ENCODE results near the gene COL4A4. TPM values are rescaled to one million over a fixed set of nuclear protein-coding genes. Genes with fewer than 3 reads are reported as not detected.

COL4A4 gene
- total and polyA plus RNA-seq, 2 of the 4 experiments (the other 2 are of a cell fraction) = 0.02 TPM; not detected in 1

GRCh38 chr2:227035711-227036367 is 128.2 kb downstream of the COL4A4 start:
- Histone ChIP-seq H3K4me2 (ENCODE audit: low read depth, low read length) (no peak overlapping the region), H3K9ac (ENCODE audit: low read depth, low read length) (no peak overlapping the region), H3K36me3 (ENCODE audit: control insufficient read depth, insufficient read depth, low read length) (no peaks in the 10 kb centered on the region), H3K79me1 (ENCODE audit: low read depth in 1 of 2, low read length in 2 of 2) (no peaks in the 10 kb centered on the region), H3K18ac (ENCODE audit: low read depth, low read length) (no peak overlapping the region), H2BK15ac (ENCODE audit: low read depth, low read length) (no peak overlapping the region), H4K91ac (ENCODE audit: insufficient read depth, low read depth, low read length) (no peak overlapping the region), H3K27me3 (ENCODE audit: control insufficient read depth, insufficient read depth, low read length) (peaks cover 7% of the 10 kb centered on the region), H3K9me1 (ENCODE audit: insufficient read depth, low read length) (no peaks in the 10 kb centered on the region), H2AK5ac (ENCODE audit: low read depth, low read length) (no peak overlapping the region), H3K27ac (ENCODE audit: insufficient read depth, low read length) (no peak overlapping the region), H2AK9ac (replicated peaks; ENCODE audit: low read depth, low read length, poor library complexity) (no peak overlapping the region), H2BK20ac (ENCODE audit: low read depth, low read length) (no peak overlapping the region), H3K4ac (ENCODE audit: low read depth, low read length) (no peak overlapping the region), H3K56ac (ENCODE audit: extremely low read depth, insufficient read depth, low read length) (no peak overlapping the region), H2BK5ac (ENCODE audit: low read depth, low read length, poor library complexity, severe bottlenecking) (no peak overlapping the region), H4K20me1 (ENCODE audit: insufficient read depth, low read length) (no peaks in the 10 kb centered on the region), H3K14ac (replicated peaks; ENCODE audit: low read depth, low read length) (no peak overlapping the region), H3K9me3 (ENCODE audit: control insufficient read depth, insufficient read depth, low read length) (no peaks in the 10 kb centered on the region), H4K5ac (ENCODE audit: low read depth, low read length) (no peak overlapping the region), H3K4me3 (ENCODE audit: insufficient read depth, low read depth, low read length) (no peak overlapping the region), H2AFZ (replicated peaks; ENCODE audit: low read length, poor library complexity) (no peak overlapping the region), H4K8ac (ENCODE audit: low read depth in 2 of 2, low read length in 2 of 2) (no peak overlapping the region), H3K23ac (ENCODE audit: low read depth, low read length) (no peak overlapping the region), H3K4me1 (ENCODE audit: control insufficient read depth, insufficient read depth, low read length) (no peaks in the 10 kb centered on the region), H2BK120ac (ENCODE audit: low read depth, low read length) (no peak overlapping the region)
- CTCF ChIA-PET = interaction anchor here (0.9 kb wide), 1 partner anchor 10 kb away, joined by 3 read pairs; no protein-coding TSS in a partner anchor
- no TSS peak for BruUV-seq (replicated peaks)
- DNase-seq (no peak), ATAC-seq (ENCODE audit: low read depth) (no peak)
- dilution Hi-C loops (cut with HindIII; ENCODE audit: low sequenced_read_pairs, unreplicated experiment) (no loop called here), in situ Hi-C loops (cut with MboI; ENCODE audit: low sequenced_read_pairs) (no loop called here), intact Hi-C loops (cut with micrococcal nuclease) (loop anchor here (5.0 kb wide), 1 partner anchor 201 kb away; no protein-coding TSS in a partner anchor)
- TF ChIP-seq NFE2L2 (IDR thresholded peaks at IDR 0.05; ENCODE audit: low read depth, low read length) = no peak
- no peak for TF ChIP-seq ELK1 (IDR thresholded peaks at IDR 0.05; ENCODE audit: borderline replicate concordance, low read depth, low read length)
- no peak for TF ChIP-seq RFX5 (IDR thresholded peaks at IDR 0.05; ENCODE audit: low read depth, low read length)
- TF ChIP-seq RCOR1 (IDR thresholded peaks at IDR 0.05; ENCODE audit: insufficient replicate concordance, low read length) = no peak
- TF ChIP-seq MAFK (IDR thresholded peaks at IDR 0.05; ENCODE audit: low read depth, low read length) = no peak
- no peak for TF ChIP-seq RAD21 (IDR thresholded peaks at IDR 0.05; ENCODE audit: low read length)
- TF ChIP-seq SMC3 (IDR thresholded peaks at IDR 0.05; ENCODE audit: low read depth, low read length) = no peak
- TF ChIP-seq MAZ (IDR thresholded peaks at IDR 0.05; ENCODE audit: borderline replicate concordance, low read depth, low read length) = no peak
- TF ChIP-seq CHD1 (IDR thresholded peaks at IDR 0.05; ENCODE audit: low read depth, low read length) = no peak
- 76% methylated on average over 2 of the region's 7 CpGs; no CpG with 5 or more reads in 1 of the 2 experiments for WGBS, 2 experiments (ENCODE audit: extremely low coverage in 2 of 2, insufficient read length in 1 of 2)
- POLR2A ChIA-PET (ENCODE audit: unreplicated experiment) = no interaction called here
